ENCODE measurements around the gene PRICKLE2.

The PRICKLE2 gene

DNA sequence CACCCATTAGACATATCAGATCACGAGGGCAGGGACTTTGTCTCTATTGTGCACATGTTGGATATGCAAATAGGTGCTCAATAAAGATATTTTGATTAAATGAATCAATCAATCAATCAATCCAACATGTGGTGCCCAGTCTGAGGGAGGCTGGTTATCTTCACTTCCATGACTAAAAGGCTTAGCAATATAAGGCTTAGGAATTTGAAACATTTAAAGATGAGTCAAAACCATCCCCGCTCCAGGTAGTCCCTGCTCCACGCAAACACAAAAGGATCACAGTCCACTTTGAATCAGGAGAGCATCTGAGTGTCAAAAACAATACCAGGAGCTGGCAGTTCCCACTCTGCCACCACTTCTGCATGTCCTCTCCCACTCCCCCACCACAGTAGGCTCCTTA is 25.8 kb upstream of the PRICKLE2 start:
- no peak for DNase-seq

DNA sequence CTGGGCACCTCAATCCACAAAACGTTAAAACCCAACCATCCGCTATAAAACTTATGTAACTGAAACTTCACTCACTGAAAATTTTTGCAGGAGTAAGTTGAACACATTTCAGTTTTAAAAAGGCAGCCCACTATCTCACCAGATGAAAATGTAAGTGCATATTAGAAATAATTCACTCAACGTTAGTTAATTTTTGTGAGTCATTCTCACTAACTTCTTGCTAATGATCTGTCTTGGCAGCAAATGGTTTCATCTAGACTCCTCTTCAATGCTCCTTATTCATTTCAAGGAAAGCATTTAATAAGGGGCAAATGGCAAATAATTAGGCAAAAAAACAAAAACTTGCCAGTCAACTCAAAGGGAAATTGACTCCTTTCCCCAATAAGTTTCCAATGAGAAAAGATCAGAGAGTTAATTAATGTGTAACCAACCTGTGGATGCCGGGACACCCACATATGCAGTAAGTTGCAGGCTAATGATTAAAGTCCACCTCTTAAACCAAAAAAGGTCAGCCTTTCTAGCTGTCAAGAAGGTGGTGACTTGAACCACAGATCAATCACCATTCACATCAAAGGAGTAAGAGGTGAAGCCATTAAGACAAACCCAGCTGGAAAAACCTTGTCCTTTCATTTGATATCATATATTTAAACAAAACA is 22.9 kb upstream of the PRICKLE2 start:
- DNase-seq: no peak

DNA sequence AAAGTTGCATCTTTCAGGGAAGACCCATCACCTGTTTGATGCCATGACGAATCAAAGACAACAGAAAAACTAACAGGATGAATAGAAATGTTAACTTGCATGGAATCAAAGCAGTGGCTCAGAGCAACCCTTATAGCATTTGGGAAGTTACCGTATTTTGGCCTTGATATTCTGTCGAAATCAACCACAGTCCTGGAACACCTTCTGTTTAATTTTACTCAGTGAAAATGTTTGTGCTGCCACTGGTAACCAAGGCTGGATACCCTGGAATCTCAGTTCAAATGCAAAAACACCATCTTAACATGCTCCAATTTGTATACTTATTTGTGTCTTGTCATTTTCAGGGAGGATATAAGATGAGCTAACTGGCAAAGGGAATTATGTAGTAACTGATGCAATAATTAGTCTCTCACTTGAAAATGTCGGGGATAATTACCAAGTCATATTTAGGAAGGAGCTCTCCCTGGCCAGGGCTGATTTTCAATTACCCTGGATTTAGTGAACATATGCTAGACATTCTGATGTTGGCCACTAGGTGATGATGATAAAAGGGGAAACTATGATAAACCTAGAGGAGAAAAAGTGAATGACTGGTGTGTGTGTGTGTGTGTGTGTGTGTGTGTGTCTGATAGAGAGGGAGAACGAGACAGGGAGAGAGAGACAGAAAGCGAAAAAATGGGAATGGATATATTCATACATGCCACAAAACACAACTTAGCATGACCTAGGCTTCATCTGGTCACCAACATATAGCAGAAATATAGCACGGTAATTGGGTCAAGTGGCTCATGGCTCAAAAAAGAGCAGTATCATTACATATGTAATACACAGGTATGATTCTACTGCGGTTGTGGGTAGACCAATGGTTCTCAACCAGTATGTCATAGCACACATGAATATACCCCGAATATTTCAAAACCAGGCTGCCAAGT is 19.0 kb upstream of the PRICKLE2 start:
- peak; percentile 24 for DNase-seq

DNA sequence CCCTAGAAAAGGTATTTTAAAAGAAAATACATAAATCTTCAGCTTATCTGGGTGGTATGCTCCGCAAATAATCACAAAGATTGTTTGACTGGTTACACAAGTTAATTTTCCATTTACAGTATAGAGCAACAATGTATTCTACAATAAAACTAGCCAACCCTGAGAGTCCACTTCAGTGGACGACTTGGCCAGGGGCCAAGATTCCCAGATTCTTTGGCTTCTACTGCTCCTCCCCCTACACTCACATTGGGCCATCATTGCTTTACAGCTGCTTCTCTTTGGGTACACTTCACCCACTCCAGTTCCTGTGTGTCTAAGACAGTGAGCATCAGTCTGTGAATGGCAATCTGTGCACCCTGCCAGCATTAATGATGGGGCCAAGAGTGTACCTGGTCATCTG is 17.2 kb upstream of the PRICKLE2 start:
- DNase-seq: no peak

DNA sequence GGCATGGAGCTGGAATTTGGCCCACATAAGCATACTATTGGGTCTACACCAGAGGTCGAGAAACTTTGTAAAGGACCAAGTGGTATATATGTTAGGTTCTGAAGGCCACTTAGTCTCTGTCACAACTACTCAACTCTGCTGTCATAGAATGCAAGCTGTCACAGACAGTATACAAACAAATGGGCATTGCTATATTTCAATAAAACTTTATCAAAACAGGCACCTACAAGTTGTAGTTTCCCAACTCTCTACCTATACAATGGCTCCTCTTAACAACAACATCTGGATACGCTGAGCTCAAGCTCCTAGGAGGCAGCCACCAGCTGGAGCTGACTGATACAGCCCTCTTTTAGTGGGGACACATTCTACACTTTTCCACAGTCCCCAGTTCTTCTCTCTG is 15.7 kb upstream of the PRICKLE2 start:
- DNase-seq: no peak

DNA sequence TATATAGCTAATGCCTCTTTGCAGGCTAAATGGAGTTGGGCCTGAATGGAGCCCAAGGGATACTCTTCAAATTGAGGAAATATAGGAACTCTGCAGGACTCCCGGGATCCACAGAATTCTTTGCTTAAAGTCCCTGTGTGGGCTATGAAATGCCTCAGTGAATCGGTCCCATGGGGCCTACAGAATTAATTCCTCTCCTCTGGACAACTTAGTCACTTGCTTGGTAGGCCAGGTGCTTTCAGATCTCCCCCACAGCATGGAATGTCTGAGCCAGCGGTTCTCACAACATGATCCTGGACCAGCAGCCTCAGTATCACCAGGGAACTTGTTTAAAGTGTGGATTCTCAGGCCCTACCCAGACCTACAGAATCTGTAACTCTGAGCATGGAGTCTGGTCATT is 15.1 kb upstream of the PRICKLE2 start:
- DNase-seq: no peak

DNA sequence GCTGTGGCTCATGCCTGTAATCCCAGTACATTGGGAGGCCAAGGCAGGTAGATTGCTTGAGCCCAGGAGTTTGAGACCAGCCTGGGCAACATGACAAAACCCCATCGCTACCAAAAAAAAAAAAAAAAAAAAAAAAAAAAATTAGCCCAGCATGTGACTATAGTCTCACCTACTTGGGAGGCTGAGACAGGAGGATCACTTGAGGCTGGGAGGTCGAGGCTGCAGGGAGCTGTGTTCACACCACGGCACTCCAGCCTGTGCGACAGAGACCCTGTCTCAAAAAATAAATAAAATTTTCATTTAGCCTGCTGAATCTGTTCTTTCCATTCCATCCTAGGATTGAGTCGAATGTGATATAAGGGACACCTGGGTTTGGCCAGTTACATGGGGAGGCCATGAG is 14.6 kb upstream of the PRICKLE2 start:
- no peak for DNase-seq

DNA sequence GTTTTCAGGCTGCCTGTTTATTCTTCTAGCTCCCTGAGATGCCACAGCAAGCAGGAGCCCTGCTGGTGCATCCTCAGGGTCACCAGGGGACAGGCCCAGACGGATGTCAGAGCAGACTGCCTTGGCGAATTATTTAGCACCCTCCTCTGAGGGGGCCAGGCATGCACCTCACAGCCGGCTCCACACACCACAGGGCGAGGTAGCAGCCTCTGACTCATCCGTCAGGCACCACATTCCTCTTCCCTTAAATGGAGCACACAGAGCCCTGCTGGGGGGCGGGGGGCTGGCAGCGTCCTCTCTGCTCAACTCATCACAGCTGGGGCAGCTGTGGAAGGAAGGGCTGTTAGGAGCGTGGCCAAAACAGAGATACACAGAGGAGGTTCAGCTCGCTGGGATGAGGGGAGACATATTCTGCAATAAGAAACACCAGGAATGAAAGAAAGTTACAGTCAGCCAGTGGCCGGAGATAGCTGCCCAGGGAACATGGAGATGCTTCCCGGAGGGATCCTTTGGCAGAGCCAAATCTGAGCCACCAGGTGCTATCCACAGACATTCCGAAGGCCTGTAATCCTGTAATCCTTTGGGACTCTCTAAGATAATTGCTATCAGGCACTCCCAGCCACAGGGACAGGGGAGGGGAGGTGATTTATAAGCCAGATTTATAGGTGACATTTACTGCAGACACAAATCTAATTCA is 13.9 kb upstream of the PRICKLE2 start:
- DNase-seq: peak; percentile 49

DNA sequence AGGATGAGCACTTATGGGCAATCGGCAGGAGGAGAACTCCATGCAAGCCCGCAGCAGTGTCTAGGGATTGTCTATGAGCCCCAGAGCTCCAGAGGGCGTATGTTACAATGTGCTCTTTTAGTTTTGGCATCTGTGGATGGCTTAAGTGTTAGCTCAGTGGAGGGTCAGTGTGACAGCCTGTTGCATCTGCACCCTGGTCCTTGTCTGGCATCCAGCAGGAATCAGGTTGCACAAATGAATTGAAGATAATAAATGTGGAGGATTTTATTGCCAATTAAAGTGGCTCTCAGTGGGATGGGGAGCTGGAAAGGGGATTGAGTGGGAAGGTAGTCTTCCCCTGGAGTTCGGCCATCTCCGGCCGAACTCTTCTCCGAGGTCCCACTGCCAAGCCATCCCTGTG is 11.8 kb upstream of the PRICKLE2 start:
- no peak for DNase-seq

DNA sequence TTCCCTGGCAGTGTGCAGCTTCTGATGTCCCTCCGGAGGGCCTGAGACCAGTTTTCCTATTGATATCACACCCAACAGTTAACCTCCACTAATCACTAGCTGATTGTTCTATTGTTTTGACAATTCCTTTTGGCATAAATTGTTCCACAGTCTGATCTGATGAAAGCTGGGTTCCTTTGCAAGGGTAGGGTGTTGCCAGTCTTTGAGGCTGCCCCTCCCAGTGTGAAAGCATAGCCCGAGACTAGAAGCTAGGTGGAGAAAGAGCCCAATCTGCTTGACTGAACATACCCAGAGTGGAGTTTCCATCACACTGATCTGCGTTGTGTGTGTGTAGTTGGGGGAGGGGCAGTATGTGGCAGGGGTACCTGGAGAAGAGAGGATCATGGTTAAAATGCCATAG is 10.3 kb upstream of the PRICKLE2 start:
- DNase-seq: no peak

DNA sequence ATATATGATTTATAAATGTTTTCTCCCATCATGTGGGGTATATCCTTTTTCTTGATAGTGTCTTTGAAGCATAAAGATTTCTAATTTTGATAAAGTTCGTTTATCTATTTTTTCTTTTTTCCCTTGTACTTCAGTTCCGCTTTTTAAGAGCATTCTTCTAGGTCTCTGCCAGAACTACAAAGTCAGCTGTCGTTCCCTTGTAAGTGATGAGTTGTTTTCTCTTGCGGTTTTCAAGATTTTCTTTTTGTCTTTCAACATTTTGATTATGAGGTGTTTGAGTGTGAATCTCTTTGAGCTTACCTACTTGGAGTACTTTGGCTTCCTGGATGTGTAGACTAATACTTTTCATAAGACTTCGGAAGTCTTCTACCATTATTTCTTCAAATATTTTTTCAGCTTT is 9.3 kb upstream of the PRICKLE2 start:
- DNase-seq: no peak

DNA sequence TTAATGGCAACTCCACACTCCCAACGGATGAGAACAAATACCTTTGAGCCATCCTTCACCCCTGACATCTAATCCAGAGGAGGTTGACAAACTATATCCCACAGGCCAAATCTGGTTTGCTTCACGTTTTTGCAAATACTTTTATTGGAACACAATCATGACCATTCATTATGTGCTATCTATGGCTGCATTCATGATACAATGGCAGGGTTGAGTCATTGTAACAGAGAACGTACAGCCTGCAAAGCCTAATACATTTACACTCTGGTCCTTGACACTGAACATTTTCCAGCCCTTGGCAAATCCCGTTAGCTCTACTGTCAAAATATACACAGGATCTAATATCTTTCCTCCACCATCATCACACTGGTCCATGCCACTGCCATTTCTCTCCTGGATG is 7.6 kb upstream of the PRICKLE2 start:
- no peak for DNase-seq

DNA sequence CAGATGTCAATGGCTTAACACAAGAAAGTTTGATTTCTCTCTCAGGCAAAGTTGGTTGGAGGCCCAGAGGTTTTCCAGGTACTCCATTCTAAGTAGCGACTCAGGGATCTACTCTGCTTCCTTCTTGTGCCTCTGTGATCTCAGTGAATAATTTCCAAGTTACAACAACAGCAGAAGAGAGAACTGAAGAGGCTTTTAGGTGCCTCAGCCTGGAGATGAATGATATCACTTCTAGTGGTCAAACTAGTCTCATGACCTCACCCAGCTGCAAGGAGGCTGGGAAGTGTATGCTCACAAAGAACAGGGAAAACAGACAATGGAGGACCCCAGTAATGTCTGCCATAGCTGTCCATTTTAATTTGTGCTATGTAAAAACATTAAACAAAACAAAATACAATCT is 4.6 kb upstream of the PRICKLE2 start:
- DNase-seq: no peak

DNA sequence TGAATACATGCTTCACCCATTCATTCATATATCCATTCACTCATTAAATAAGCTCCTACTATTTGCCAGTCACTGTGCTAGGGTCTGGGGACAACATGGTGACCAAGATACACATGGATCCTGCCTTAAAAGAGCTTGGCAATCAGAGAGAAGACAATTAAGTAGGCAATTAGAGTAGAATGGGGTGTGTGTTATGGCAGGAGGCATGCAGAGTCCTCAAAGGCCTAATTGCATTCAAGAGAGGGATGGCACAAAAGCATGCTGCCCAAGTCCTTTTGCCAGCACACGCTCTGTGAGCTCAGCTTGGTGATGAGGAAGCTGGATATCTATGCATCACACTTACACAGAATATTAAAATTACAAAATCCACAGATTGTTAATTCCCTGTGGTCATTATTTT is 2.8 kb upstream of the PRICKLE2 start:
- DNase-seq: no peak

DNA sequence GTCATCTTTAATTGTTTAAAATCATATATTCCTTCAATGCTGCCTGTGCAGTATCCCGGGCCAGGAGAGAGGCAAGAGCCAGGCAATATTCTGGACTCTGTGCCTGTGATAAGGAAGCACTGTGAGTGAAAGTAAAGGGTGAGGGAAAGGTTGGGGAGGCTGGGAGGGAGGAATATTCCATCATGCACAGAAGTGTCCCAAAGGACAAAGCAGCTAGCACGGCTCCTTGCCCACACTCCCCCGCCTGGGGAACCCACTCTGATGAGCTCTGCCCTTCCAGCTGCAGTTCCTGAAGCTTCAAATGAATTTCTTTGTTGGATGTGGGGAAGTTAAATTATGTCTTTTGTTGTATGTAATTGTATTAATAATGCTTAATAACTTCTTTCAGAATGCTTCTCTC is 1.5 kb upstream of the PRICKLE2 start:
- no peak for DNase-seq

DNA sequence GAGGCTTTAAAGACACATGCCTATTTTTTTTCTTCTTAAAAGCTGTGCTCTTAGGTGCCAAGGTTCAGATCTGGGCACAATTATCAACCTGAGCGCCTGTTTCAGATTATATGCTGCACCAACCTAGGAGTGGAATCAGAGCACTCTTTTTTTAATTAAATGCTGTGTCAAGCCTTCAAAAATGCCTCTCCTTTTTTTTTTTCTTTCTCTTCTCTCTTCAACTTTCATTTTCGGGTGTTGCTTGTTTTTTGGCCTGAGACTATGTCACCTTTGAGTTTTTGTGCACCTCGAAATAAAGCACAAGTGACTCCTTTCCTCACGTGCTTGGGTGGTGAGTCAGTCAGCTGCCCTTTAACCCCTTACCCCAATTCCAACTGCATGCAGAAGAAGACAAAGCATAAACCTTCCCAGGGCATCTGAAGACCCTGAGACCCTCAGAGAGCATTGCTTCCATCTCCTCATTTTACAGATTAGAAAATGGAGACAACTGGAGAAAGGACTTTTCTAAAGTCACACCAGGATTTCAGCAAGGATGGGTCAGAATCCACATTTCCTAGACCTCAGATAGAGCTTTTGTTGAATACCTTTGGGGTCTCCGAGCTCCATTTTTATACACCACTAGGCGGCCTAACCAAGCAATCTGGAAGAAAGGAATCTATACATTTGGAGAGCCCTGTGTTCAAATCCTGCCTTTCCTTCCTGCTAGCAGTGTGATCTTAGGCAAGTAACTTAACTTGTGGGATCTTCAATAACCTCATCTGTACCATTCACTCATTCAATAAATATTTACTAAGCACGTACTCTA is 631 bp upstream of the PRICKLE2 start:
- DNase-seq: no peak

DNA sequence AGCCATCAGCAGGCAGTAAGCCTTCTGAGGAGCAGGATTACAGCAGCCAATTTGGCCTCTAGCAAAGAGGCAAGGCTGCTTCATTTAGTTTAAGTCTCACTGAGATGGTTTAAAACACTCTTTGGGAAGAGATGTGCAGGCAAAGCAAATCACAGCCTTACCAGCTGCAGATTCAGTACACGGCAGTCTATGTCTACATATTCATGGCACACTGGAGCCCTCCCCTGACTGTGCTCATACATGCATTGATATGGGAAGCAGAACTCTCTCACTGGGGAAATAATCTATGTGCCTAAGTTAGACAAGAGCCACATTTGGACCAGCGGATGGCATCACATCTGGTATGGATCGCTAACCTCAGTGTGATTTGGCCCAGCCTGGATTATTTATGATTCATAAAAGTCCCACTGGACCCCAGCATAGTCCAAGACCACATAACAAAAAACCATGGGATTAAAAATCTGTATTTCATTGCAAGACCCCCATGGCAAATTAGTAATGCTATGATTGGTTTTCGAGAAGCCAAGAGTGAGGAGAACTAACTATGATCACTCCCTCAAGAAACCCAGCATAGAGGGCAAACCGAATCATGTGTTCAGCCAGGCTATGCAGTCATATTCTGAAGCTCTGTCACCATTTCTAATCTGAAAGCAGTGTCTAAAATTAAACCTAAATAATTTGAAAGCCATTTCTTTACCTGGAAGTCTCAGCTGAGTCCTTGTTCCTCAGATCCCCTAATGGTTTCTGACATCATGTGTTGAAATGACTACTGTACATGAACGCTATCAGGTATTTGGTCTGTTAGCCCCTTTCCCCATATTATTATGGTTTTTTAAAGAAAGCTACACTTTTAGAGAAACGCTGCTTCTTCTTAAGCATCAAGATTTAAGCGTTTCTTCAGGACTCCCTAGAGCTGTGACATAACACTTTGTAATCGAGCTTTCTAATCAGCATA is 1.2 kb downstream of the PRICKLE2 start:
- no peak for DNase-seq

DNA sequence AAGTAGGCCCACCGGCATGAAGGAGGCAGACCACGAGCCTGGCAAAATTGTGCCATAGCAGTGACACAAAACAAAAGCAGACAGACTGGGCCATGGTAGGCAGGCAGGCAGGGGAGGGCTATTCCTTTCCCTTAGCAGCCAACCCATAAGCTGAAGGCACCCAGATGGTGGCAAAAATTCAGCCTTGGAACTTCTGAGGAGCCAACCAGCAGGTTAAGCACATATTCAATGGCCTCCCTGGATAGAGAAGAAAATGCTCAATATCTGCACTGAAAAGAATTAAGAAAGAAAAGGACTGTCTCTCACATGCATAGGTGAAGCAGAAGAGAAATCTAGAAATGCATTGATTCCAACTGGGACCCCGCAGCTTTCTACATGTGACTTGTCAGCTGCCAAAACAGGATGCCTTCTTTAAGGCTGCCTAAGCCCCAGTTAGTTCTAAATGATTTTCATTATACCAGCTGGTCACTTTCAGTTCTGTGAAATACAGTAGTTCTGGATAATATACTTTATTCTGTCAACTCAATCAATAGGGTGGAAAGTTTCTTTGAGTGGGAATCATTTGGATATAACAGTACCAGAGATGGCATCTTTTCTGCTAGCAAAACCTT is 2.7 kb downstream of the PRICKLE2 start:
- no peak for DNase-seq

DNA sequence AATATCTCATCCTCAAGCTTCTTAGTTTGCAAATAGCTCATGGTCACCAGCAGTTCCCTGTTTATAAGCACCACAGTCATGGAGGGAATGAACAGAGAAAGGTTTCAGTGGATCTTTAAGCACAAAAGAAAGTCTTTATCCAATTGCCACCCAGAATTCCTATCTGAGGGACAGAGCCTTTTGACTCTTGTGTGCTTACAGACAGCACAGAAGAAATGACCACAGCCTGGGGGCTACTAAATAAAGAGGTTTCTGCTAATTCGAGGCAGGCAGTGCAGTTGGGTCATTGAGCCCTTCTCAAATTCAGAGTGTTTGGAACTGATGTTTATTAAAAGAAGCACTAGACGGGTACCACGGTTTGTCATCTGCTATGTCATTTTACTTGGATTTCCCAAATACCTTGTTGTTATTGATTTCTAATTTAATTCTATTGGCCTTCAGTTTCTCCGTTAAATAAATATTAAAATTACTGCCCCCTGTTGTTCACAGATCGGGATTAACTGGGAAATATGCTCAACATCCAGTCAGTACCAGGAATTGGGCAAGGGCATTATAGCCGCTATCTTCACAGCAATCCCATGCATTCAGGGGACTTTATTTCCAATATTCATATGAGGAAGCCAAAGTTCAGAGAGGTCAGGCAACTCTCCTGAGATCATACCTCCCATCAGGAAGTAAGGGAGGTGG is 3.6 kb downstream of the PRICKLE2 start:
- no peak for DNase-seq

DNA sequence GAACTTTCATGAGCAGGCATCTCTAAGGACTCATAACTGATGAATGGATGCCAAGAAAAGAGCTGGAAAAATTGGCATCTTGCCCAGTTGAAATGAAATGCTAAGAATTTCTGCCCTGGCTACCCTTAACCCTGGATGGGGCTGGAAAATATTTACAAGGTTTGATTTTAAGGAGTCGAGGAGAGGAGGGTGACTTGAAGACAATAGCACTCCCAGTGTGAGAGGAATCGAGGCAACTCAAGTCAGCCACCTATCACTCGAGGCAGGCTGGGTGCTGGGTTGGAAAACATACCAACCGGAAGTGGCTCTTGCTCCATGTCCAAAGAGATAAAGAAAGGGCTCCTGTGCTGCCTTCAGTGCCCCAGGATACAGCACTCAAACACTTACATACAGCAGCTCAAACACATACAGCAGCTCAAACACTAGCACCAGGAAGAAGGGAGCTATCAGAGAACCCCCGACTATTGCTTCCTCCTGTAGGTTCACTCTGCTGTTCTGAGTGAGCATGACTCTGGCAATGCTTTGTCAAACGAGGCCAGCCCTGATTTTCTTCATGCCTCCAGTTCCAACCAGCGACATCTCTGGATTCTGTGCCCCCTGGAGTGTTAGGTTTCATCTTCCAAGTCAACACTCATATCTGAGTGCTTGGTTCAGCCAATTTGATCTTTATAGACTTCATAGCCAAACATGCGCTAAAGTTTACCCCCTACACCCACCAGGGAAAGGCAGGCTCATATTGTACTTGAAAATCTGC is 4.9 kb downstream of the PRICKLE2 start:
- no peak for DNase-seq

Data from 8988T (cell line).